Hepatocyte (in vitro differentiated cells): ENCODE results near the gene GNA14. TPM values are rescaled to one million over a fixed set of nuclear protein-coding genes. Genes with fewer than 3 reads are reported as not detected.

Source experiments
- DNase-seq: peaks from one replicate; pipeline ENCODE4 v3.0.0-alpha.2; 2016; ENCODE audit warnings: low spot score
- H2AFZ ChIP-seq: fragments of 200-600 bp; sonication (generic); 2 replicates; pipeline ENCODE4 v1.6.0; 2016; ENCODE audit warnings: antibody characterized with exemption, mild to moderate bottlenecking
- H3K27ac ChIP-seq: fragments of 200-600 bp; sonication (generic); 2 replicates; pipeline ENCODE4 v1.5.1; 2016; ENCODE audit warnings: mild to moderate bottlenecking
- H3K27me3 ChIP-seq: fragments of 200-600 bp; sonication (generic); 2 replicates; pipeline ENCODE4 v1.6.1; 2016
- H3K36me3 ChIP-seq: fragments of 200-600 bp; sonication (generic); replicated peaks from 2 replicates; pipeline ENCODE4 v1.5.1; 2016; ENCODE audit warnings: low read depth; ENCODE audit not compliant: insufficient read depth
- H3K4me1 ChIP-seq: fragments of 200-600 bp; sonication (generic); 2 replicates; pipeline ENCODE4 v1.5.1; 2016; ENCODE audit warnings: mild to moderate bottlenecking, moderate library complexity; ENCODE audit not compliant: insufficient read depth
- H3K4me2 ChIP-seq: fragments of 200-600 bp; sonication (generic); 2 replicates; pipeline ENCODE4 v1.6.0; 2016
- H3K4me3 ChIP-seq: fragments of 200-600 bp; sonication (generic); 2 replicates; pipeline ENCODE4 v1.5.1; 2016; ENCODE audit warnings: mild to moderate bottlenecking
- H3K79me2 ChIP-seq: fragments of 200-600 bp; sonication (generic); 2 replicates; pipeline ENCODE4 v1.6.0; 2017; ENCODE audit warnings: mild to moderate bottlenecking
- H3K9me2 ChIP-seq: fragments of 200-600 bp; sonication (generic); replicated peaks from 2 replicates; pipeline ENCODE4 v1.6.0; 2017; ENCODE audit warnings: mild to moderate bottlenecking; ENCODE audit not compliant: insufficient read depth
- H3K9me3 ChIP-seq: fragments of 200-600 bp; sonication (generic); 2 replicates; pipeline ENCODE4 v1.5.1; 2016; ENCODE audit warnings: low read depth, mild to moderate bottlenecking
- H4K20me1 ChIP-seq: fragments of 200-600 bp; sonication (generic); 2 replicates; pipeline ENCODE4 v1.6.0; 2016; ENCODE audit warnings: mild to moderate bottlenecking; ENCODE audit not compliant: insufficient read depth, poor library complexity, severe bottlenecking
- EZH2 ChIP-seq: fragments of 200-600 bp; sonication (generic); IDR thresholded peaks from 2 replicates; pipeline ENCODE4 v1.6.1; 2016; ENCODE audit warnings: antibody characterized with exemption, mild to moderate bottlenecking, borderline replicate concordance
- EZH2phosphoT487 ChIP-seq: fragments of 200-600 bp; sonication (generic); IDR thresholded peaks from one replicate; pipeline ENCODE4 v1.6.1; 2018; ENCODE audit warnings: antibody characterized with exemption, mild to moderate bottlenecking, low read depth, moderate library complexity; ENCODE audit not compliant: unreplicated experiment, severe bottlenecking
- WGBS: methylation state at CpG from one replicate; pipeline ENCODE4 v1.1.6; 2016; ENCODE audit warnings: low lambda C conversion rate; ENCODE audit errors: missing lambda C conversion rate; 5-methylcytosine and 5-hydroxymethylcytosine counted together
- polyA plus RNA-seq: library from polyadenylated mRNA; unstranded; fragments of >200 nt; fragmentation: Nextera tagmentation; extraction: Ambion mirVana; gene quantifications from 2 replicates; pipeline ENCODE4 v1.2.1, GENCODE V29; 2016
- total RNA-seq: library from RNA; depleted of rRNA; stranded (reverse); fragments of >200 nt; gene quantifications from 2 replicates; pipeline ENCODE4 v1.2.3, GENCODE V29; 2014
- TF ChIP-seq, protein P1 (sequence below): fragments of 200-600 bp; sonication (generic); IDR thresholded peaks from 2 replicates; pipeline ENCODE4 v1.5.1; 2016; ENCODE audit warnings: antibody characterized with exemption, mild to moderate bottlenecking; ENCODE audit not compliant: poor library complexity

GNA14 gene
- total and polyA plus RNA-seq, 2 experiments from 2014 or later = 1.2 to 3.1 TPM

DNA sequence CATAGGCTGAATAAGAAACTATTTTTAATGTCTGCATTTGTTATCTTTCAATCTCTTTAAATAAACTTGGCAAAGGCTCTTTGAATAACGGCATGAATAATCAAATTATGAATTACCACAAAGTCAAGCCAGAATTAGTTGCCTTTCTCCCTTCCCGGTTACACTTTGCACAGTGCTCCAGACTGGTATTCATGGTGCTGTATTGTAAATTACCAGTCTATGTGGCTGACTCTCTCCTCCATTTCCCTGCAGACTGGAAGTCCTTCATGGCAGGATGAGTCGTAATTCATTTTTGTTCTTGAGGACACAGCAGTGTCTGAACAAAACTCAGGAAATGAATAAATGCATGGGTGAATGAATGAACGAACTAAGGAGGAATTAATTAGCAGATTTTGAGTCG, 142.9 kb downstream of the GNA14 start:
- Histone ChIP-seq H3K27ac (no peak overlapping the region), H3K4me1 (peaks cover 3% of the 10 kb centered on the region), H3K9me2 (no peaks in the 10 kb centered on the region), H2AFZ (no peak overlapping the region), H3K36me3 (no peaks in the 10 kb centered on the region), H3K4me2 (no peak overlapping the region), H4K20me1 (no peaks in the 10 kb centered on the region), H3K79me2 (no peaks in the 10 kb centered on the region), H3K9me3 (no peaks in the 10 kb centered on the region), H3K4me3 (no peak overlapping the region), H3K27me3 (no peaks in the 10 kb centered on the region)
- 91% methylated on average over 5 of the region's 5 CpGs for WGBS
- TF ChIP-seq, protein P1, sequence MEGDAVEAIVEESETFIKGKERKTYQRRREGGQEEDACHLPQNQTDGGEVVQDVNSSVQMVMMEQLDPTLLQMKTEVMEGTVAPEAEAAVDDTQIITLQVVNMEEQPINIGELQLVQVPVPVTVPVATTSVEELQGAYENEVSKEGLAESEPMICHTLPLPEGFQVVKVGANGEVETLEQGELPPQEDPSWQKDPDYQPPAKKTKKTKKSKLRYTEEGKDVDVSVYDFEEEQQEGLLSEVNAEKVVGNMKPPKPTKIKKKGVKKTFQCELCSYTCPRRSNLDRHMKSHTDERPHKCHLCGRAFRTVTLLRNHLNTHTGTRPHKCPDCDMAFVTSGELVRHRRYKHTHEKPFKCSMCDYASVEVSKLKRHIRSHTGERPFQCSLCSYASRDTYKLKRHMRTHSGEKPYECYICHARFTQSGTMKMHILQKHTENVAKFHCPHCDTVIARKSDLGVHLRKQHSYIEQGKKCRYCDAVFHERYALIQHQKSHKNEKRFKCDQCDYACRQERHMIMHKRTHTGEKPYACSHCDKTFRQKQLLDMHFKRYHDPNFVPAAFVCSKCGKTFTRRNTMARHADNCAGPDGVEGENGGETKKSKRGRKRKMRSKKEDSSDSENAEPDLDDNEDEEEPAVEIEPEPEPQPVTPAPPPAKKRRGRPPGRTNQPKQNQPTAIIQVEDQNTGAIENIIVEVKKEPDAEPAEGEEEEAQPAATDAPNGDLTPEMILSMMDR = no peak
- TF ChIP-seq EZH2phosphoT487 = no peak
- no peak for TF ChIP-seq EZH2
- no peak for DNase-seq

DNA sequence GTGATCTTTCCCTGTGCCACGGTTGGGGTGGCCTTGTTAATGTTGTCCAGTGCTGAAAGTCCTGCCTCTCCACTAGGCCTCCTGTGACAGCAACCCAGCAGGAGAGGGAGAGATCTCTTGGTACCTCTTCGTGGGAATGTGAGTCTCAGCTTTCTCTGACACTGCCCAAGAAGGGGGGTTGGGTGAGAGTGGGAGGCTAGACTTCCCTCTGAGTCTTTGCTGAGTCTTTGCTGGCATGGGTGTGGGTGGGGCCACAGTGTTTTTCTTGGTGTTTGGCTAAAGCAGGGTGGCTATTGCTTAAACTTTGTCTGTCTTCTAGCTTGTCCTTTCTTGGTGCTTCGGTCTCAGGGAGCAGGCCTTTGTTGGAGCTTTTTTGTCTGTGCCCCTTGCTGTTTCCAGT, 145.6 kb downstream of the GNA14 start:
- DNase-seq = no peak
- Histone ChIP-seq H3K4me2 (no peak overlapping the region), H3K27ac (no peak overlapping the region), H3K9me3 (no peaks in the 10 kb centered on the region), H2AFZ (no peak overlapping the region), H3K36me3 (no peaks in the 10 kb centered on the region), H4K20me1 (no peaks in the 10 kb centered on the region), H3K27me3 (no peaks in the 10 kb centered on the region), H3K79me2 (no peaks in the 10 kb centered on the region), H3K9me2 (no peaks in the 10 kb centered on the region), H3K4me1 (peaks cover 3% of the 10 kb centered on the region), H3K4me3 (no peak overlapping the region)
- TF ChIP-seq EZH2 = no peak
- TF ChIP-seq EZH2phosphoT487 = no peak
- TF ChIP-seq, protein P1 = no peak
- 77% methylated on average over 3 of the region's 3 CpGs for WGBS

DNA sequence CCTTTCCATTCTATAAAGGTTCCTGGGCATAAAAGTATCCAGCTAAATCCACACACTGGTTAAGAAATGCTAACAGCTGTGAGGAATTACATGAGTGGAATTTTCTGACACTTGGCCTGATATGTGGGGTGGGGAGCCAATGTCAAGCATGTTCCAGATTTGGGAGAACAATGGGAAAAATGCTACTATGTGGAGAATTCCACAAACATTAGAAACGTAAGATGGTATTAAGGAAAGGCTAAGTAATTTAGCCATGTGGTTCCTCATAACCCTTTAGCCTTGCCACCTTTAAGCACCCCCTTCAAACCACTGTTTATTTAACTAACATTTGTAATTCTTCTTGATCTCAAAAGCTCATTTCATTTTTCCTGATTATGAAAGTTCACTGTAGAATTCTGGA, 149.2 kb downstream of the GNA14 start:
- H3K4me3 ChIP-seq = no peak overlapping the region
- H3K27me3 ChIP-seq = no peaks in the 10 kb centered on the region
- H3K9me3 ChIP-seq = no peaks in the 10 kb centered on the region
- no peaks in the 10 kb centered on the region for H3K36me3 ChIP-seq
- WGBS = 74% methylated on average over 1 of the region's 1 CpG
- TF ChIP-seq EZH2 (no peak), EZH2phosphoT487 (no peak)
- TF ChIP-seq, protein P1 = no peak
- peaks cover 8% of the 10 kb centered on the region for H3K4me1 ChIP-seq
- H3K4me2 ChIP-seq = no peak overlapping the region
- H4K20me1 ChIP-seq = no peaks in the 10 kb centered on the region
- no peak for DNase-seq
- H3K79me2 ChIP-seq = no peaks in the 10 kb centered on the region
- H3K27ac ChIP-seq = no peak overlapping the region
- no peak overlapping the region for H2AFZ ChIP-seq
- no peaks in the 10 kb centered on the region for H3K9me2 ChIP-seq
